BE2C (cell line): ENCODE data around the gene EDN3.

Experiments used
- DNase-seq: peaks from one replicate; pipeline ENCODE4 v3.0.0-alpha.2; 2020
- H3K27me3 ChIP-seq: fragments of 250-450 bp; sonication (Bioruptor Pico); 2 replicates; pipeline ENCODE4 v1.5.1; 2020; ENCODE audit warnings: mild to moderate bottlenecking
- H3K36me3 ChIP-seq: fragments of 250-450 bp; sonication (Bioruptor Pico); 2 replicates; pipeline ENCODE4 v1.5.1; 2020; ENCODE audit warnings: mild to moderate bottlenecking
- H3K4me1 ChIP-seq: fragments of 250-450 bp; sonication (Bioruptor Pico); 2 replicates; pipeline ENCODE4 v1.5.1; 2020
- H3K4me3 ChIP-seq: 2 replicates; pipeline ENCODE4 v1.5.1; 2011; ENCODE audit warnings: low read depth, low read length
- H3K9me3 ChIP-seq: fragments of 250-450 bp; sonication (Bioruptor Pico); 2 replicates; pipeline ENCODE4 v1.5.1; 2020
- CTCF ChIP-seq: IDR thresholded peaks from 2 replicates; pipeline ENCODE4 v1.5.1; 2012; ENCODE audit warnings: mild to moderate bottlenecking, low read depth, low read length

Gene EDN3

GRCh38 chr20:59342023-59342957, 41.9 kb downstream of the EDN3 start:
- no peak overlapping the region for H3K4me3 ChIP-seq
- peaks cover 3% of the 10 kb centered on the region; the same call in 1 of the 2 replicates for H3K9me3 ChIP-seq
- H3K36me3 ChIP-seq, result no peaks in the 10 kb centered on the region
- TF ChIP-seq CTCF, result no peak
- DNase-seq, result no peak
- no peaks in the 10 kb centered on the region for H3K27me3 ChIP-seq
- H3K4me1 ChIP-seq, result no peaks in the 10 kb centered on the region

- no peaks in the 10 kb centered on the region for H3K36me3 ChIP-seq
- H3K9me3 ChIP-seq, result peaks cover 3% of the 10 kb centered on the region; the same call in 1 of the 2 replicates
- no peaks in the 10 kb centered on the region for H3K4me1 ChIP-seq
- no peak overlapping the region for H3K4me3 ChIP-seq
- H3K27me3 ChIP-seq, result no peaks in the 10 kb centered on the region
- no peak for DNase-seq
- no peak for TF ChIP-seq CTCF
Observed at GRCh38 chr20:59346061-59346460, 45.6 kb downstream of the EDN3 start.

- Histone ChIP-seq H3K4me3 (no peak overlapping the region), H3K9me3 (no peaks in the 10 kb centered on the region), H3K27me3 (no peaks in the 10 kb centered on the region), H3K36me3 (no peaks in the 10 kb centered on the region), H3K4me1 (no peaks in the 10 kb centered on the region)
- DNase-seq, result no peak
- no peak for TF ChIP-seq CTCF
Observed at GRCh38 chr20:59349277-59349676, 48.9 kb downstream of the EDN3 start.

- Histone ChIP-seq H3K27me3 (no peaks in the 10 kb centered on the region), H3K9me3 (no peaks in the 10 kb centered on the region), H3K36me3 (no peaks in the 10 kb centered on the region), H3K4me1 (no peaks in the 10 kb centered on the region), H3K4me3 (no peak overlapping the region)
- no peak for DNase-seq
- no peak for TF ChIP-seq CTCF
Observed at GRCh38 chr20:59350330-59351156, 50.1 kb downstream of the EDN3 start.

GRCh38 chr20:59351157-59352040, 51.0 kb downstream of the EDN3 start:
- Histone ChIP-seq H3K27me3 (no peaks in the 10 kb centered on the region), H3K4me3 (no peak overlapping the region), H3K4me1 (no peaks in the 10 kb centered on the region), H3K36me3 (no peaks in the 10 kb centered on the region), H3K9me3 (no peaks in the 10 kb centered on the region)
- DNase-seq, result no peak
- TF ChIP-seq CTCF, result no peak
